Smooth muscle cell (in vitro differentiated cells): ENCODE results near the gene RADX. TPM values are rescaled to one million over a fixed set of nuclear protein-coding genes. Genes with fewer than 3 reads are reported as not detected.

Source experiments
- DNase-seq: peaks from one replicate; lab custom pipeline; 2025; ENCODE audit not compliant: unreplicated experiment; lab: John Stamatoyannopoulos, UW
- H2AFZ ChIP-seq: fragments of 200-600 bp; sonication (generic); 2 replicates; pipeline ENCODE4 v1.6.0; 2016; ENCODE audit warnings: antibody characterized with exemption, low read depth, mild to moderate bottlenecking
- H3F3A ChIP-seq: fragments of 200-600 bp; sonication (generic); 2 replicates; pipeline ENCODE4 v1.6.0; 2017; ENCODE audit warnings: antibody characterized with exemption, low read depth
- H3K27ac ChIP-seq: fragments of 200-600 bp; sonication (generic); 2 replicates; pipeline ENCODE4 v1.5.1; 2016; ENCODE audit warnings: low read depth, mild to moderate bottlenecking
- H3K27me3 ChIP-seq: fragments of 200-600 bp; sonication (generic); 2 replicates; pipeline ENCODE4 v1.6.1; 2016; ENCODE audit warnings: low read depth, mild to moderate bottlenecking
- H3K36me3 ChIP-seq: fragments of 200-600 bp; sonication (generic); 2 replicates; pipeline ENCODE4 v1.5.1; 2016; ENCODE audit warnings: low read depth
- H3K4me1 ChIP-seq: fragments of 200-600 bp; sonication (generic); 2 replicates; pipeline ENCODE4 v1.5.1; 2016; ENCODE audit warnings: low read depth
- H3K4me2 ChIP-seq: fragments of 200-600 bp; sonication (generic); 2 replicates; pipeline ENCODE4 v1.6.0; 2016; ENCODE audit warnings: mild to moderate bottlenecking
- H3K4me3 ChIP-seq: fragments of 200-600 bp; sonication (generic); 2 replicates; pipeline ENCODE4 v1.5.1; 2016; ENCODE audit warnings: mild to moderate bottlenecking
- H3K79me2 ChIP-seq: fragments of 200-600 bp; sonication (generic); 2 replicates; pipeline ENCODE4 v1.6.0; 2016; ENCODE audit warnings: low read depth, mild to moderate bottlenecking
- H3K9ac ChIP-seq: fragments of 200-600 bp; sonication (generic); 2 replicates; pipeline ENCODE4 v1.6.0; 2016; ENCODE audit warnings: low read depth
- H3K9me3 ChIP-seq: fragments of 200-600 bp; sonication (generic); replicated peaks from 2 replicates; pipeline ENCODE4 v1.5.1; 2016; ENCODE audit warnings: low read depth
- H4K20me1 ChIP-seq: fragments of 200-600 bp; sonication (generic); 2 replicates; pipeline ENCODE4 v1.6.0; 2016; ENCODE audit warnings: low read depth
- CTCF ChIP-seq: fragments of 200-600 bp; sonication (generic); IDR thresholded peaks from 2 replicates; pipeline ENCODE4 v1.5.1; 2017; ENCODE audit warnings: borderline replicate concordance, mild to moderate bottlenecking, antibody characterized with exemption; ENCODE audit not compliant: insufficient read depth, poor library complexity, severe bottlenecking
- WGBS: methylation state at CpG from one replicate; pipeline ENCODE4 v1.1.7; 2016; ENCODE audit warnings: low lambda C conversion rate; 5-methylcytosine and 5-hydroxymethylcytosine counted together
- microRNA counts: library from miRNA; unstranded; fragments of <30 nt; microRNA quantifications from one replicate; lab custom pipeline; 2016
- microRNA-seq: library from miRNA; unstranded; fragments of <30 nt; microRNA quantifications from one replicate; pipeline ENCODE4, GENCODE V29; 2016; ENCODE audit warnings: borderline number of aligned reads
- polyA plus RNA-seq: library from polyadenylated mRNA; unstranded; fragments of >200 nt; fragmentation: Nextera tagmentation; extraction: Ambion mirVana; gene quantifications from 2 replicates; pipeline ENCODE4 v1.2.1, GENCODE V29; 2016
- small RNA-seq: library from RNA; depleted of rRNA; stranded (forward); fragments of <200 nt; gene quantifications from one replicate; pipeline ENCODE3, GENCODE V24; 2014
- total RNA-seq: library from RNA; depleted of rRNA; stranded (reverse); fragments of >200 nt; gene quantifications from 2 replicates; pipeline ENCODE4 v1.2.3, GENCODE V29; 2014

The RADX gene
- total and polyA plus RNA-seq, 2 experiments from 2014 or later, result 1.3 to 7.2 TPM

DNA sequence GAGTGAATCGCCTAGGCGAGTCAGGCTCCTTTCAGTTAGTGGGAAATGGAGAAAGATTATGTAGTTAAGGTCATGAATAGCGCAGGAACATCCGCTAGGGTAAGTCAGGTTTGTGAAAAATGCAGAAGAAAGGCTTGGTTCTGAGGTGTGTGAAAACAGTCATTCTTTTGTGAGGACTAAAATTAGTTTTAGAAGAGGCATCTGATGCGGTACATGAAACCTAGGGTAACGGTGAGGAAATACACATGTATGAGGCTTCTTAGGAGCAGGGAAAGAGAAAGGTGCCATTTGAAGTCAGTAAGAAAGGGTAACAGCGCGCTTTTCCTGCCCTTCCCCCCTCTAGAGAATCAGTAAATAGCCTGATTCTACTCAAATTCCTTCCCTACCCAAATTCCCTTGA lies 114.2 kb downstream of the RADX start:
- Histone ChIP-seq H3K27ac (no peak overlapping the region), H3K36me3 (no peaks in the 10 kb centered on the region), H3K79me2 (peaks cover 3% of the 10 kb centered on the region), H3K9ac (peak overlapping the region; percentile 74), H3K9me3 (no peaks in the 10 kb centered on the region), H3K4me1 (no peaks in the 10 kb centered on the region), H3K27me3 (no peaks in the 10 kb centered on the region), H4K20me1 (no peaks in the 10 kb centered on the region), H3K4me2 (peak overlapping the region; percentile 88), H2AFZ (peak overlapping the region; percentile 94), H3K4me3 (peak overlapping the region; percentile 66), H3F3A (no peaks in the 10 kb centered on the region)
- TF ChIP-seq CTCF, result no peak
- no peak for DNase-seq
- 33% methylated on average over 8 of the region's 8 CpGs for WGBS

GRCh38 chrX:106726485-106727437 lies 115.0 kb downstream of the RADX start, which contains the start of gene RNF128:
RNF128 (plus strand) TSS chrX:106726701; CDS start chrX:106726914, 213 bp downstream.
- Histone ChIP-seq H3F3A (no peaks in the 10 kb centered on the region), H3K27me3 (no peaks in the 10 kb centered on the region), H3K4me3 (peak within 1 kb of the TSS; percentile 66), H3K36me3 (no peaks in the 10 kb centered on the region), H3K79me2 (peaks cover 3% of the 10 kb centered on the region), H3K9me3 (no peaks in the 10 kb centered on the region), H3K27ac (peak within 1 kb of the TSS; percentile 37), H3K4me2 (peak within 1 kb of the TSS; percentile 88), H4K20me1 (no peaks in the 10 kb centered on the region), H3K4me1 (no peaks in the 10 kb centered on the region), H3K9ac (peak within 1 kb of the TSS; percentile 74), H2AFZ (peak within 1 kb of the TSS; percentile 94)
- no peak for DNase-seq
- 44% methylated on average over 79 of the region's 79 CpGs for WGBS
- no peak for TF ChIP-seq CTCF

- no peak for TF ChIP-seq CTCF
- WGBS, result 66% methylated on average over 2 of the region's 2 CpGs
- peak overlapping the region; percentile 66 for H3K4me3 ChIP-seq
- no peak for DNase-seq
- peak overlapping the region; percentile 37 for H3K27ac ChIP-seq
- H3K9me3 ChIP-seq, result no peaks in the 10 kb centered on the region
- no peaks in the 10 kb centered on the region for H3K27me3 ChIP-seq
- peak overlapping the region; percentile 88 for H3K4me2 ChIP-seq
- no peaks in the 10 kb centered on the region for H3K4me1 ChIP-seq
- no peak overlapping the region for H2AFZ ChIP-seq
- no peak overlapping the region for H3K9ac ChIP-seq
- no peaks in the 10 kb centered on the region for H3K36me3 ChIP-seq
- peaks cover 3% of the 10 kb centered on the region for H3K79me2 ChIP-seq
- H4K20me1 ChIP-seq, result no peaks in the 10 kb centered on the region
- H3F3A ChIP-seq, result no peaks in the 10 kb centered on the region
Observed at GRCh38 chrX:106728337-106728736, 116.6 kb downstream of the RADX start.

MicroRNA genes within 50 kb of the gene (microRNA counts, 767-probe panel; counts per million panel counts)
- 183 counts per million for microRNA hsa-miR-548an (lab: Ali Mortazavi, UCI)

Small RNA genes lying within 50 kb of the gene (microRNA-seq; reads per million reads assigned to microRNA genes)
- gene MIR548AN, result not detected

Small RNA genes lying within 50 kb of the gene (small RNA-seq; reads per million reads assigned to genes)
- gene AL590808.1 (not detected), gene MIR548AN (not detected)

Other genes with a start within 250 kb of the RADX start
- gene RNF128, start 114.7 kb downstream of the RADX start, total RNA-seq, result 22.2 and 26.7 TPM in 2 replicates
- 13.2 and 13.6 TPM in 2 replicates for gene RNF128, start 114.7 kb downstream of the RADX start, polyA plus RNA-seq
- 15.1 and 21.8 TPM in 2 replicates for gene TBC1D8B, start 190.7 kb downstream of the RADX start, total RNA-seq
- gene TBC1D8B, start 190.7 kb downstream of the RADX start, polyA plus RNA-seq, result 6.1 and 9.2 TPM in 2 replicates